Astrocyte (in vitro differentiated cells and primary cell): ENCODE measurements around the gene TRABD2A. TPM values are rescaled to one million over a fixed set of nuclear protein-coding genes. Genes with fewer than 3 reads are reported as not detected.
A peak's percentile ranks its signal among the peaks of the same experiment; 100 is the strongest.

ENCODE experiments used
- DNase-seq: peaks from one replicate; pipeline ENCODE4 v3.0.0-alpha.2; 2010; ENCODE audit warnings: low read depth
- FAIRE-seq: peaks from 2 replicates; lab custom pipeline; 2011; peaks lifted over from hg19 to GRCh38; lab: Jason Lieb, UNC
- H2AFZ ChIP-seq: 2 replicates; pipeline ENCODE4 v1.6.0; 2012; ENCODE audit warnings: low read depth, low read length, inconsistent platforms
- H3K27ac ChIP-seq: 2 replicates; pipeline ENCODE4 v1.5.1; 2011; ENCODE audit warnings: low read depth, low read length, inconsistent platforms
- H3K27me3 ChIP-seq: 2 replicates; pipeline ENCODE4 v1.6.0; 2011; ENCODE audit warnings: low read length, inconsistent platforms; ENCODE audit not compliant: insufficient read depth
- H3K36me3 ChIP-seq: 2 replicates; pipeline ENCODE4 v1.5.1; 2011; ENCODE audit warnings: low read length, inconsistent platforms; ENCODE audit not compliant: insufficient read depth
- H3K4me1 ChIP-seq: 2 replicates; pipeline ENCODE4 v1.5.1; 2011; ENCODE audit warnings: low read length, inconsistent platforms; ENCODE audit not compliant: insufficient read depth
- H3K4me2 ChIP-seq: 2 replicates; pipeline ENCODE4 v1.6.0; 2012; ENCODE audit warnings: low read length, inconsistent platforms
- H3K4me3 ChIP-seq: 2 replicates; pipeline ENCODE4 v1.5.1; 2011; ENCODE audit warnings: low read depth, mild to moderate bottlenecking, low read length, inconsistent platforms; ENCODE audit not compliant: insufficient read depth
- H3K79me2 ChIP-seq: 2 replicates; pipeline ENCODE4 v1.6.0; 2012; ENCODE audit warnings: mild to moderate bottlenecking, low read length, inconsistent platforms; ENCODE audit not compliant: insufficient read depth
- H3K9ac ChIP-seq: 2 replicates; pipeline ENCODE4 v1.6.0; 2012; ENCODE audit warnings: mild to moderate bottlenecking, low read length, inconsistent platforms
- H3K9me3 ChIP-seq: 2 replicates; pipeline ENCODE4 v1.5.1; 2012; ENCODE audit warnings: low read depth, mild to moderate bottlenecking, low read length, inconsistent platforms; ENCODE audit not compliant: insufficient read depth
- H4K20me1 ChIP-seq: 2 replicates; pipeline ENCODE4 v1.6.0; 2012; ENCODE audit warnings: low read length, inconsistent platforms; ENCODE audit not compliant: insufficient read depth
- H3K27ac Mint-ChIP-seq: one replicate; pipeline ENCODE4 v1.8.0; 2021; ENCODE audit warnings: mild to moderate bottlenecking, mixed read lengths; ENCODE audit not compliant: unreplicated experiment
- H3K27me3 Mint-ChIP-seq: one replicate; pipeline ENCODE4 v1.8.0; 2021; ENCODE audit warnings: low read depth, mixed read lengths; ENCODE audit not compliant: unreplicated experiment
- H3K36me3 Mint-ChIP-seq: one replicate; pipeline ENCODE4 v1.8.0; 2021; ENCODE audit warnings: low read depth, mixed read lengths; ENCODE audit not compliant: unreplicated experiment
- H3K4me1 Mint-ChIP-seq: one replicate; pipeline ENCODE4 v1.8.0; 2021; ENCODE audit warnings: low read depth, mixed read lengths; ENCODE audit not compliant: unreplicated experiment
- H3K4me3 Mint-ChIP-seq: one replicate; pipeline ENCODE4 v1.8.0; 2021; ENCODE audit warnings: mild to moderate bottlenecking, moderate library complexity, mixed read lengths; ENCODE audit not compliant: unreplicated experiment
- H3K9me3 Mint-ChIP-seq: one replicate; pipeline ENCODE4 v1.8.0; 2021; ENCODE audit warnings: mild to moderate bottlenecking, mixed read lengths; ENCODE audit not compliant: unreplicated experiment
- EZH2 ChIP-seq: IDR thresholded peaks from 2 replicates; pipeline ENCODE4 v1.6.1; 2012; ENCODE audit warnings: mild to moderate bottlenecking, low read length, inconsistent platforms; ENCODE audit not compliant: insufficient read depth
- total RNA-seq: library from RNA; stranded (reverse); gene quantifications from 2 replicates; pipeline ENCODE4 v1.2.1, GENCODE V29; 2021
- TF ChIP-seq, protein P1 (sequence below): IDR thresholded peaks from 2 replicates; pipeline ENCODE4 v1.5.1; 2011; ENCODE audit warnings: low read depth, mild to moderate bottlenecking, inconsistent platforms, low read length, moderate library complexity; ENCODE audit not compliant: insufficient read depth

TRABD2A gene
- total RNA-seq, 1 donor from 2014 or later: 2.6 TPM

GRCh38 chr2:84891355-84892010, 10.6 kb upstream of the TRABD2A start:
- H3K36me3 Mint-ChIP-seq: no peaks in the 10 kb centered on the region
- H3K9me3 ChIP-seq: no peaks in the 10 kb centered on the region
- H3K4me3 Mint-ChIP-seq: no peak overlapping the region
- no peaks in the 10 kb centered on the region for H3K36me3 ChIP-seq
- H3K4me1 Mint-ChIP-seq: peaks cover 24% of the 10 kb centered on the region
- FAIRE-seq (no peak), DNase-seq (no peak)
- H3K27ac Mint-ChIP-seq: no peak overlapping the region
- no peak overlapping the region for H3K9ac ChIP-seq
- H3K4me2 ChIP-seq: no peak overlapping the region
- H4K20me1 ChIP-seq: no peaks in the 10 kb centered on the region
- no peak overlapping the region for H3K4me3 ChIP-seq
- H2AFZ ChIP-seq: no peak overlapping the region
- H3K27me3 Mint-ChIP-seq: no peaks in the 10 kb centered on the region
- no peaks in the 10 kb centered on the region for H3K27me3 ChIP-seq
- peaks cover 16% of the 10 kb centered on the region for H3K4me1 ChIP-seq
- H3K27ac ChIP-seq: no peak overlapping the region
- H3K9me3 Mint-ChIP-seq: no peaks in the 10 kb centered on the region
- H3K79me2 ChIP-seq: no peaks in the 10 kb centered on the region
- TF ChIP-seq, protein P1, sequence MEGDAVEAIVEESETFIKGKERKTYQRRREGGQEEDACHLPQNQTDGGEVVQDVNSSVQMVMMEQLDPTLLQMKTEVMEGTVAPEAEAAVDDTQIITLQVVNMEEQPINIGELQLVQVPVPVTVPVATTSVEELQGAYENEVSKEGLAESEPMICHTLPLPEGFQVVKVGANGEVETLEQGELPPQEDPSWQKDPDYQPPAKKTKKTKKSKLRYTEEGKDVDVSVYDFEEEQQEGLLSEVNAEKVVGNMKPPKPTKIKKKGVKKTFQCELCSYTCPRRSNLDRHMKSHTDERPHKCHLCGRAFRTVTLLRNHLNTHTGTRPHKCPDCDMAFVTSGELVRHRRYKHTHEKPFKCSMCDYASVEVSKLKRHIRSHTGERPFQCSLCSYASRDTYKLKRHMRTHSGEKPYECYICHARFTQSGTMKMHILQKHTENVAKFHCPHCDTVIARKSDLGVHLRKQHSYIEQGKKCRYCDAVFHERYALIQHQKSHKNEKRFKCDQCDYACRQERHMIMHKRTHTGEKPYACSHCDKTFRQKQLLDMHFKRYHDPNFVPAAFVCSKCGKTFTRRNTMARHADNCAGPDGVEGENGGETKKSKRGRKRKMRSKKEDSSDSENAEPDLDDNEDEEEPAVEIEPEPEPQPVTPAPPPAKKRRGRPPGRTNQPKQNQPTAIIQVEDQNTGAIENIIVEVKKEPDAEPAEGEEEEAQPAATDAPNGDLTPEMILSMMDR: no peak
- no peak for TF ChIP-seq EZH2

DNA sequence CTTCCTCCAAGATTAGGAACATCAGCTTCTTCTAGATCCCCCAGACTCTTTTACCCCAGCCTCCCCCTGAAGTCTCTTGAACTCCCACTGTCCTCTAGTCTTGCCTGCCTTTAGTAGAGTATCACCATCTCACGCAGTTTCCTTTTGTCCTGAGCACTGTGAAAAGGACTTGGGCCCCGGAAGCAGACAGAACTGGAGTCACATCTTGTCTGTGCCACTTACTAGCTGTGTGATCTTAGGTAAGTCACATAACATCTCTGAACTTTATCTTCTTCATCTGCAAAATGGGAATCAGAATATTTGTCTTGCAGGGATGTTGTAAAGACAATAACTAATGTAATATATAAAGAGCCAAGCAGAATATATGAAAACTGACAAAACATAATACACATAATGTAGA, 8.4 kb upstream of the TRABD2A start:
- no peaks in the 10 kb centered on the region for H3K36me3 Mint-ChIP-seq
- TF ChIP-seq EZH2: no peak
- TF ChIP-seq, protein P1: no peak
- H2AFZ ChIP-seq: no peak overlapping the region

More for the DNA sequence above, 8.4 kb upstream of the TRABD2A start:
- peak overlapping the region; percentile 71 for H3K4me2 ChIP-seq
- no peaks in the 10 kb centered on the region for H3K27me3 ChIP-seq
- no peak overlapping the region for H3K9ac ChIP-seq
- peaks cover 7% of the 10 kb centered on the region for H3K4me1 ChIP-seq
- H3K27ac Mint-ChIP-seq: peak overlapping the region; percentile 67
- no peak overlapping the region for H3K4me3 ChIP-seq
- H3K27me3 Mint-ChIP-seq: peaks cover 8% of the 10 kb centered on the region
- no peaks in the 10 kb centered on the region for H4K20me1 ChIP-seq
- no peak for FAIRE-seq
- H3K4me1 Mint-ChIP-seq: peaks cover 12% of the 10 kb centered on the region
- H3K9me3 ChIP-seq: no peaks in the 10 kb centered on the region
- no peaks in the 10 kb centered on the region for H3K9me3 Mint-ChIP-seq
- no peak overlapping the region for H3K27ac ChIP-seq
- H3K79me2 ChIP-seq: no peaks in the 10 kb centered on the region
- DNase-seq: no peak
- H3K36me3 ChIP-seq: no peaks in the 10 kb centered on the region
- no peak overlapping the region for H3K4me3 Mint-ChIP-seq
